BJ (cell line): ENCODE data around the gene MRPL27. TPM values are rescaled to one million over a fixed set of nuclear protein-coding genes. Genes with fewer than 3 reads are reported as not detected.

ENCODE experiments used
- CTCF ChIA-PET: fragments of 350-600 bp; formaldehyde crosslinking; extraction: SDS; loops from one replicate; lab custom pipeline; 2021; ENCODE audit warnings: antibody characterized with exemption, inconsistent platforms; lab: Yijun Ruan, JAX
- POLR2A ChIA-PET: fragments of 300-600 bp; sonication (Branson Sonifier 250); formaldehyde crosslinking; extraction: SDS; loops from one replicate; lab custom pipeline; 2021; ENCODE audit warnings: antibody characterized with exemption; lab: Charles Lee
- DNase-seq: peaks from one replicate; pipeline ENCODE4 v3.0.0-alpha.2; 2011; ENCODE audit warnings: low read depth
- H3K27me3 ChIP-seq: 2 replicates; pipeline ENCODE4 v1.6.0; 2011; ENCODE audit warnings: low read length; ENCODE audit not compliant: control insufficient read depth, insufficient read depth
- H3K36me3 ChIP-seq: 2 replicates; pipeline ENCODE4 v1.5.1; 2011; ENCODE audit warnings: low read length; ENCODE audit not compliant: control insufficient read depth, insufficient read depth
- H3K4me3 ChIP-seq: 2 replicates; pipeline ENCODE4 v1.5.1; 2011; ENCODE audit warnings: low read depth, mild to moderate bottlenecking, control low read depth, low read length
- polyA plus RNA-seq: library from polyadenylated mRNA; depleted of rRNA; stranded (reverse); fragments of >200 nt; gene quantifications from 2 replicates; pipeline ENCODE4 v1.2.3, GENCODE V29; 2011
- TF ChIP-seq, protein P1 (sequence below): IDR thresholded peaks from 2 replicates; pipeline ENCODE4 v1.5.1; 2011; ENCODE audit warnings: low read depth, mild to moderate bottlenecking, control low read depth, inconsistent platforms, low read length, moderate library complexity; ENCODE audit not compliant: insufficient read depth

MRPL27 gene
- polyA plus RNA-seq, 1 experiment: 142 TPM

DNA sequence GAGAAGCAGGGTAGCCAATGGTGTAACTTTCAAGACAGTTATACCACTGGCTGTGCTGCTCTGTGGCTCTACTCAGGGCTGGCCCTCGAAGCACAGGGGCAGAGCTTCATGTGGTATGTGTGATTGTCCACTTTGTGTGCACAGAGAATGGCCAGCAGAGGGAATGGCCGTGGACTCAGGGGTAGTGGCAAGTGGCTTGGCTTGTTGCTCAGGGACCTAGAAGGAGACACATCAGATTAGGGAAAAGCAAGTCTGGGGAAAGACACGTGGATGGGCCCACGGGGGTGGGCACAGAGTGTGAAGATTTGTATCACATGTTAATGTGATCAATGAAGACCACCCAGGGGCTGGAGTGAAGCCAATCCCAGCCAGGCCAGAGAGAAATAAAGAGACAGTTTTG, 47.1 kb downstream of the MRPL27 start:
- no peaks in the 10 kb centered on the region for H3K36me3 ChIP-seq
- DNase-seq: no peak
- ChIA-PET POLR2A (no interaction called here), CTCF (interaction anchor here (0.6 kb wide), 1 partner anchor 18 kb away, joined by 3 read pairs; no protein-coding TSS in a partner anchor)
- H3K27me3 ChIP-seq: no peaks in the 10 kb centered on the region
- H3K4me3 ChIP-seq: no peak overlapping the region
- TF ChIP-seq, protein P1, sequence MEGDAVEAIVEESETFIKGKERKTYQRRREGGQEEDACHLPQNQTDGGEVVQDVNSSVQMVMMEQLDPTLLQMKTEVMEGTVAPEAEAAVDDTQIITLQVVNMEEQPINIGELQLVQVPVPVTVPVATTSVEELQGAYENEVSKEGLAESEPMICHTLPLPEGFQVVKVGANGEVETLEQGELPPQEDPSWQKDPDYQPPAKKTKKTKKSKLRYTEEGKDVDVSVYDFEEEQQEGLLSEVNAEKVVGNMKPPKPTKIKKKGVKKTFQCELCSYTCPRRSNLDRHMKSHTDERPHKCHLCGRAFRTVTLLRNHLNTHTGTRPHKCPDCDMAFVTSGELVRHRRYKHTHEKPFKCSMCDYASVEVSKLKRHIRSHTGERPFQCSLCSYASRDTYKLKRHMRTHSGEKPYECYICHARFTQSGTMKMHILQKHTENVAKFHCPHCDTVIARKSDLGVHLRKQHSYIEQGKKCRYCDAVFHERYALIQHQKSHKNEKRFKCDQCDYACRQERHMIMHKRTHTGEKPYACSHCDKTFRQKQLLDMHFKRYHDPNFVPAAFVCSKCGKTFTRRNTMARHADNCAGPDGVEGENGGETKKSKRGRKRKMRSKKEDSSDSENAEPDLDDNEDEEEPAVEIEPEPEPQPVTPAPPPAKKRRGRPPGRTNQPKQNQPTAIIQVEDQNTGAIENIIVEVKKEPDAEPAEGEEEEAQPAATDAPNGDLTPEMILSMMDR: no peak

DNA sequence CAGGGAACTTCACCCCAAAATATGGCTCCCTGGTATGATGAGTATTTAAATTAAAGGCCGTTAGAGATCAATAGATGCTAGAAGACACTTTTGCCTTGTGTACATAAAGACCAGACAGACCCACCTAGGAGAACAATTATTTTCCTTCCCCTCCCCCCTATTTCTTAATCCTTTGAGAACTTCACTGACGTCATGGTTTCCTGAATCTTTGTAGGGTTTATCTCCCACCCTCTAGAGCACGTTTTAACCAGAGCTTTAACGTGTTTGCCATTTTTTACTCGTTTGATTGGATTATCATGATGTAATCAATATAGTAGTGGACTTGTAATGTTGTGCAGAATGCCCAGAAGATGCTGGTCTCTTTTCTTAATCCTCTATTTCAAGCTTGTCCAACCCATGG, 49.9 kb downstream of the MRPL27 start:
- no peak overlapping the region for H3K4me3 ChIP-seq
- no peak for DNase-seq
- CTCF ChIA-PET: interaction anchor here (1.8 kb wide), 1 partner anchor 10 kb away, joined by 4 read pairs; no protein-coding TSS in a partner anchor
- no peaks in the 10 kb centered on the region for H3K36me3 ChIP-seq
- POLR2A ChIA-PET: interaction anchor here (0.7 kb wide), 1 partner anchor 154 kb away, joined by 5 read pairs; no protein-coding TSS in a partner anchor
- TF ChIP-seq, protein P1: no peak
- H3K27me3 ChIP-seq: 0 out of 2 replicates have a peak, but pooled peaks cover 2% of the 10 kb centered on the region

- no peak overlapping the region for H3K4me3 ChIP-seq
- 0 out of 2 replicates have a peak, but pooled peaks cover 3% of the 10 kb centered on the region for H3K27me3 ChIP-seq
- no peak for DNase-seq
- no peaks in the 10 kb centered on the region for H3K36me3 ChIP-seq
- ChIA-PET CTCF (interaction anchor here (1.8 kb wide), 1 partner anchor 11 kb away, joined by 4 read pairs; no protein-coding TSS in a partner anchor), POLR2A (no interaction called here)
- TF ChIP-seq, protein P1: no peak
Observed at GRCh38 chr17:50322271-50322670, 50.7 kb downstream of the MRPL27 start.

GRCh38 chr17:50319306-50320004, 53.5 kb downstream of the MRPL27 start:
- CTCF ChIA-PET: interaction anchor here (0.7 to 1.2 kb wide), 4 partner anchors 11 to 366 kb away, joined by 3 read pairs; no protein-coding TSS in a partner anchor

More at GRCh38 chr17:50319306-50320004, 53.5 kb downstream of the MRPL27 start:
- Histone ChIP-seq H3K4me3 (no peak overlapping the region), H3K27me3 (peaks cover 7% of the 10 kb centered on the region), H3K36me3 (no peaks in the 10 kb centered on the region)
- TF ChIP-seq, protein P1: no peak
- DNase-seq: no peak
- POLR2A ChIA-PET: no interaction called here
